Fibroblast of skin of right biceps (primary cell): ENCODE data around the gene LRRC74B.
A peak's percentile ranks its signal among the peaks of the same experiment; 100 is the strongest.

ENCODE experiments used
- DNase-seq: peaks from one replicate; pipeline ENCODE4 v3.0.0-alpha.2; 2013

The LRRC74B gene

GRCh38 chr22:21014726-21015465 is 30.9 kb upstream of the LRRC74B start, which contains the start of gene P2RX6:
TSS of gene P2RX6 (plus strand) at chr22:21015165. CDS start at chr22:21015175, 10 bp downstream.
- DNase-seq, result peak; percentile 65

GRCh38 chr22:21015466-21016006 is 30.2 kb upstream of the LRRC74B start:
- DNase-seq, result no peak

GRCh38 chr22:21016644-21017420 is 28.9 kb upstream of the LRRC74B start:
- DNase-seq, result no peak

- no peak for DNase-seq
These were observed 27.4 kb upstream of the LRRC74B start for GRCh38 chr22:21018314-21018713.

- DNase-seq, result no peak
These were observed 24.8 kb upstream of the LRRC74B start for GRCh38 chr22:21020802-21021429.

- DNase-seq, result no peak
These were observed 23.2 kb upstream of the LRRC74B start for GRCh38 chr22:21022507-21022906.

GRCh38 chr22:21022955-21023614 is 22.7 kb upstream of the LRRC74B start:
- DNase-seq, result no peak

GRCh38 chr22:21025266-21025665 is 20.5 kb upstream of the LRRC74B start:
- DNase-seq, result no peak

GRCh38 chr22:21025763-21026755 is 19.7 kb upstream of the LRRC74B start:
- DNase-seq, result no peak

GRCh38 chr22:21026783-21027692 is 18.7 kb upstream of the LRRC74B start:
- DNase-seq, result peak; percentile 44

- DNase-seq, result no peak
These were observed 17.2 kb upstream of the LRRC74B start for GRCh38 chr22:21028277-21029251.

- DNase-seq, result no peak
These were observed 16.2 kb upstream of the LRRC74B start for GRCh38 chr22:21029486-21030025.

- no peak for DNase-seq
These were observed 15.7 kb upstream of the LRRC74B start for GRCh38 chr22:21030032-21030431.

GRCh38 chr22:21030621-21031544 is 14.9 kb upstream of the LRRC74B start:
- DNase-seq, result no peak

GRCh38 chr22:21031545-21032036 is 14.2 kb upstream of the LRRC74B start:
- DNase-seq, result no peak

GRCh38 chr22:21032037-21032867 is 13.5 kb upstream of the LRRC74B start, which contains the start of gene SLC7A4:
TSS of gene SLC7A4 (minus strand) at chr22:21032561. CDS start at chr22:21031812, 749 bp downstream.
- DNase-seq, result no peak
